Subcutaneous adipose tissue (tissue), 4 donors: ENCODE data around the gene CPSF2. TPM values are rescaled to one million over a fixed set of nuclear protein-coding genes. Genes with fewer than 3 reads are reported as not detected.

Source experiments
- total RNA-seq, 4 donors: library from RNA; depleted of rRNA; stranded (reverse); fragments of >200 nt; gene quantifications; one replicate each; pipeline ENCODE4 v1.1.0, GENCODE V29; 2016
- TF ChIP-seq, protein P1 (sequence below): fragments of 450-650 bp; IDR thresholded peaks from one replicate; pipeline ENCODE4 v1.5.1; 2016; ENCODE audit warnings: low read depth, mild to moderate bottlenecking, control low read depth, antibody characterized with exemption, moderate library complexity

The CPSF2 gene
- total RNA-seq, 4 donors from 2014 or later: 19.6 to 32.5 (median 20.9) TPM

DNA sequence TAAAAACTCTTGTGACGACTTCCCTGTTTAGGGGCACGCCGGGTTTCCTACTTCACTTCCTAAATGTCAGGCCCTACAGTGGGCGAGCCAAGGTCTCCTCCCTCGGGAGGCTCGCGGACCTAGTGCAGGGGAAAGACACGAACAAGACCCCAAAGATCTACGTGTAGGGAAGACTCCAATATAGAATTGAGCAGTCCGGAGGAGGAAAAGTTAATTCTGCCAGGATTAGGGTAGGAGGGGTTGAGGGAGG lies 16.0 kb upstream of the CPSF2 start:
- TF ChIP-seq, protein P1, sequence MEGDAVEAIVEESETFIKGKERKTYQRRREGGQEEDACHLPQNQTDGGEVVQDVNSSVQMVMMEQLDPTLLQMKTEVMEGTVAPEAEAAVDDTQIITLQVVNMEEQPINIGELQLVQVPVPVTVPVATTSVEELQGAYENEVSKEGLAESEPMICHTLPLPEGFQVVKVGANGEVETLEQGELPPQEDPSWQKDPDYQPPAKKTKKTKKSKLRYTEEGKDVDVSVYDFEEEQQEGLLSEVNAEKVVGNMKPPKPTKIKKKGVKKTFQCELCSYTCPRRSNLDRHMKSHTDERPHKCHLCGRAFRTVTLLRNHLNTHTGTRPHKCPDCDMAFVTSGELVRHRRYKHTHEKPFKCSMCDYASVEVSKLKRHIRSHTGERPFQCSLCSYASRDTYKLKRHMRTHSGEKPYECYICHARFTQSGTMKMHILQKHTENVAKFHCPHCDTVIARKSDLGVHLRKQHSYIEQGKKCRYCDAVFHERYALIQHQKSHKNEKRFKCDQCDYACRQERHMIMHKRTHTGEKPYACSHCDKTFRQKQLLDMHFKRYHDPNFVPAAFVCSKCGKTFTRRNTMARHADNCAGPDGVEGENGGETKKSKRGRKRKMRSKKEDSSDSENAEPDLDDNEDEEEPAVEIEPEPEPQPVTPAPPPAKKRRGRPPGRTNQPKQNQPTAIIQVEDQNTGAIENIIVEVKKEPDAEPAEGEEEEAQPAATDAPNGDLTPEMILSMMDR: no peak

DNA sequence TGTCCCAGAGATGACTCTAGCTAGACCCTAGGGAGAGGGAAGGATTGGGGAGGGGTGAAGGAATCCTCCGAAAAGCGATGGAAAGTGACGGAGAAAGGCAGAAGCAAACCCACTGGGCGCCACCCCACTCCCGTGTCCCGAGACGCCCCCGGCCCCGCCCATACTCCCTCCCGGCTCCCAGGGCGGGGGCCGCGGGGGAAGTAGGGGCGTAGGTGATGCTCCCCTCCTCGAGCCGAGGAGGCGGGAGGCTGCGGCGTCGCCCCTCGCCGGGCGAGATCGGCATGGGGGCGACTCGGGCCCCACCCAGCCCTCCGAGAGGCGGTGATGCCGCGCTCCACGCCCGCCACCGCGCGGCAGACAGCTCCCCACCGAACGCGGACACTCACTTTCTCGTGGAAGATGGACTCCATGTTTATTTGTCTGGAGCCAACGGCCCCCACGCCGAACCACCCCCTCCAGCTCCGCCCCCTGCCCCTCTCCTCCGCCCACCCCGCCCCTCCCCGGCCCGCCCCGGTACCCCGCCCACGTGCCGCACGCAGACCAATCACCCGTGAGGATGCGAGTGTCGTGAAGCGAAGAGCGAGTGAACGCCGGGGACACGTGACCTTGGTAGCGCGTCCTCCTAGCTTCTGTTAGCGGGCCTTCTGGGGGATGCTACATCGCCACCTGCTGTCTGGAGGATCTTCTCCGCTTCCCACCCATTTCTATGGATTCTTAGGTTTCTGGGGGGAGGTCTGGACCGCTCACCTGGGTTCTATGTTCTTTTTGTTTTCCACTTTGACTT lies 15.4 kb upstream of the CPSF2 start, which contains the start of gene ATXN3:
TSS of gene ATXN3 (minus strand) at position 440 of the 784 bp plus-strand sequence. CDS start at position 410, 30 bp downstream.
- TF ChIP-seq, protein P1: no peak

DNA sequence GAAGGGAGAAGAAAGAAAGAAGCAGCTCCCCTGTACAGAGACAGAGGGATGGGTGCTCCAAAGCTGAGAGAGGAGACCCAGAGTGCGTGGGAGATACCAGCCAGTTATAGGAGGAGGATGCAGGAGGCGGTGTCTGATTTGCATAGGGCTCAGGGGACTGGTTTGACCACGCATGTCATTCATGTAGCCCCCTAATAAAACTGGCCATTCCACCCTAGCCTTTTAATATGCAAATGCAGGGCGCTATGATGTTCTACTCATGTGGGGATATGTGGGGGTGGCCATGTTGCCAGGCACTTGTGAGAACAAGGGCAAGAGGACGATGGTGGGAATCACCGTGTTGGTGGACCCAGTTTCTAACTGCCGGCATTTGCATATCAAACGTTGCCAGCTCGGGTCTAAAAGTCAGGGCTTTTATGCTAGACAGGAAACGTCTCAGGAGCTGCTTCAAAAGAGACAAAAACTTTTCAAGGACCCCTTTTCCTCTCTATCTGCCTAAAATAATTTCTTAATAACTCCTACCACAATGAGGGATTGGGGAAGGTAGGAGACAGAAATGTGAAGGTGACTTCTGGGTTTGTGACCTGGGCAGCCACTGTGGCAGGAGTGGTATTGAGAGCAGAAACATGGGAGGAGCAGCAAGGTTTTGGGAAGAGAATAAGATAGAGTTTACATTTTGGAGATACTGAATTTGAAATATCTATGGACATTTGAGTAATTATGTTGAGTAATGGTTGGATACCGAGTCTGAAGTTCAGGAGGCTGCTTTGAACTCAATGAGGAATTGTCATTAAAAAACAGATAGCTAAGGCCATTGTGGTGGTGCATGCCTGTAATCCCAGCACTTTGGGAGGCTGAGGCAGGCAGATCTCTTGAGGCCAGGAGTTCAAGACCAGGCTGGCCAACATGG lies 13.2 kb upstream of the CPSF2 start:
- TF ChIP-seq, protein P1: no peak

DNA sequence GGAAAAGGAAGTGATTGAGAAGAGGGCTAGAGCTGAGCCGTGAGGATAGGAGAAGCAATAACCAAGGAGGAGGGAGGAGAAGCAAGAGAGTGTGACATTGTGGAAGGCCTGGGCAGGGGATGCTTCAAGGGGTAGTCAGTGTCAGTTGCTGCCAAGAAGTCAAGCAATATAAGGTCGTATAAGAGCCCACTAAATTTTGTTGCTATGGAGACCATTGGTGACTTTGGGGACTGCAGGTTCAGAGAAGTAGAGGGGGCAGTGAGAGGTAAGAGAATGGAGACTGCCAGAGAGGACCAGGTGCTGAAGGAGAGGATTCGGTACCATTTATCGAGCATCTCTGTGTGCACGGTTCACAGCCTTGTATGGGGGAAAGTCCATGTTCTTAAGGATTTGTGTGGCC lies 12.3 kb upstream of the CPSF2 start:
- TF ChIP-seq, protein P1: no peak

DNA sequence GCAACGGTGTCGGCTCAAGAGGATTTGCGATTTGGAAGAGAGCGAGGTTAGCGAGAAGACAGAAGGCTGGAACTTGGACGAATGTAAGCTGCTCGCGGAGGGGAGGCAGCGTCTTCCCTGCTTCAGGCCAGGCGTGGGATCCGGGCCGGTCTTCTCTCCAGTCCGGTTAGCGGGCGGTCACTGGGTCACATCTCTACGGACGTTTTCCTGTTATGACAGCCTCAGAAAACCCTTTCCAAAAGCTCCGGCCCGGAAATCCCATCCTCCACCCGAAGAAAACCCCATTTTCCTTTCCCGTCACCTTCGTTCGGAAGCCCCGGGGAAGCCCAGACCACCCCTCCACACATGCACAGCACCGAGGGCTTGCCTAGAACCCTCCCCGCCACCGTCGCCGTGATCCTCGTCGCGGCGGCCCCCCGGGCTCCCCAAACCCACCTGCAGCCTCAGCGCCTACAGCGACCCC lies 531 bp upstream of the CPSF2 start:
- TF ChIP-seq, protein P1: no peak

DNA sequence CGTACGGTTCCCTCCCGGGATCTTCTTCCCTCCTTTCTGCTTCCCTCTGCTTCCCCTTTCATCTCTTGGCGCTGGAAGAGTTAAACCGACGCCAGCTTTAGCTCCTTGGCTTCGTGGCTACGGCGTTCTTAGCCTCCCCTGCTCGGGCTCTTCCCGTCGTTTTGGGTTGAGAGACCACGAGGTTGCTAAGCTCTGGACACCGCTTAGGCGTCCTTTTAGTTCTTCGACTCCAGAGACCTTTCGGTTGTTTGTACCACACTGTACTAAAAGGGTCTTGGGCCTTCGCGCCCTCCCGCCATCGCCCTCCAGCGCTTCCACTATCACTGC lies 545 bp downstream of the CPSF2 start:
- TF ChIP-seq, protein P1: no peak

DNA sequence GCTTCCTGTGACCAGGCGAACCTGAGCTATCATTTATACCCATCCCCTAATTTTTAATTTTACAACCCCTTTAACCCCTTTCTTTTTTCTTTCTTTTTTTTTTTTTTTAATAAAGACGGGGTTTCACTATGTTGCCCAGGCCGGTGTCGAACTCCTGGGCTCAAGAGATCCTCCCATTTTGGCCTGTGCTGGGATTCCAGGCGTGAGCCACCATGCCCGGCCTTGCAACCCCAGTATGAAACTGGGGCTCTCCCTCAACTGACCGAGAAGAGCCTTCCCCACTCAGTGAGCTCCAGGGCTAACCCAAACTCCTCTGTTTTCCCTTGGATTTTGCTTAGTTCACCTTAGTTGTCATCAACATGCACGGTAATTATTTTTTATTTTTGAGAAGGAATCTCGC lies 992 bp downstream of the CPSF2 start:
- TF ChIP-seq, protein P1: no peak
